ENCODE results near the gene MLANA.

MLANA gene

GRCh38 chr9:5947912-5948311 is 57.2 kb downstream of the MLANA start:
- no peak for TF ChIP-seq POLR2A (IDR thresholded peaks at IDR 0.05; ENCODE audit: low read depth, low read length)
- FAIRE-seq = peak; percentile 38
- DNase-seq (ENCODE audit: insufficient read length, low spot score) = no peak

GRCh38 chr9:5949103-5949699 is 58.5 kb downstream of the MLANA start:
- TF ChIP-seq POLR2A (IDR thresholded peaks at IDR 0.05; ENCODE audit: low read depth, low read length) = no peak
- DNase-seq (ENCODE audit: insufficient read length, low spot score) = no peak
- FAIRE-seq = peak; percentile 90

DNA sequence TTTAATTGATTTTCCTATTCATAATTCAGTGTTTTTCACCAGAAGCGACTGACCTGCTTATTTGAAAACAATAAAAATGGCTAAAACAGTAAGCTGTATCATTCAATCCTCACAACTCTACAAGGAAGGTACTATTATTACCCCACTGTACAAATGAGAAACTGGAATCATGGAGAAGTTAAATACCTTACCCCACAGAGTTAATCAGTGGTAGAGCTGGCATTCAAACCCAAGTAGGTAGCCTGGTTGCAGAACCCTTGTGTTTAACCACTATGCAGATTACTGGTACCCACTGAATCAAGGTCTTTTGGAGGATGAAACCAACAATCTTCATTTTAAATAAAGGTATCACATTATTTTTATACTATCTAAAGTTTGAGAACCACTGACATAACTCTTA is 59.6 kb downstream of the MLANA start:
- TF ChIP-seq POLR2A (IDR thresholded peaks at IDR 0.05; ENCODE audit: low read depth, low read length) = no peak
- FAIRE-seq (no peak), DNase-seq (ENCODE audit: insufficient read length, low spot score) (no peak)

DNA sequence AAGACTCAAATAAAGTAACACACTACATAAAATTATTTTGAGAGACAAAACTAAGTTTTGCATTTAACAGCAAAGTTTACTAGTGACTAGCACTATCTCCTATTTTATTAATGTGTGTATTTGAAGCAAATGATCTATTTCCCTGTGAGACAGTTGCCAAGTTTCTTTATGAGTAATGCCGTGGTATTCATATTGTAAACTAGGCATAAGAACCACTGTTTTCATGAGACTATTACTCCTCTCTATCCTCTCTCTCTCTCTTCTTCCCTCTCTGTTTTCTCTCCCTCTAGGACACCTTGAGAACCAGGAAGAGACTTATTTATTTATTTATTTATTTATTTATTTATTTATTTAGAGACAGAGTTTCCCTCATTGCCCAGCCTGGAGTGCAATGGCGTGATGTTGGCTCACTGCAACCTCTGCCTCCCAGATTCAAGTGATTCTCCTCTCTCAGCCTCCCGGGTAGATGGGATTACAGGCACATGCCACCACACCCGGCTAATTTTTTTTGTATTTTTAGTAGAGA is 61.1 kb downstream of the MLANA start:
- FAIRE-seq = no peak
- DNase-seq (ENCODE audit: insufficient read length, low spot score) = no peak
- no peak for TF ChIP-seq POLR2A (IDR thresholded peaks at IDR 0.05; ENCODE audit: low read depth, low read length)

- no peak for TF ChIP-seq POLR2A (IDR thresholded peaks at IDR 0.05; ENCODE audit: low read depth, low read length)
- FAIRE-seq (peak; percentile 45), DNase-seq (ENCODE audit: insufficient read length, low spot score) (no peak)
Observed at GRCh38 chr9:5953743-5954707, 63.3 kb downstream of the MLANA start.

- DNase-seq (ENCODE audit: insufficient read length, low spot score) (no peak), FAIRE-seq (peak; percentile 23)
- TF ChIP-seq POLR2A (IDR thresholded peaks at IDR 0.05; ENCODE audit: low read depth, low read length) = no peak
Observed at GRCh38 chr9:5957166-5957565, 66.5 kb downstream of the MLANA start.

DNA sequence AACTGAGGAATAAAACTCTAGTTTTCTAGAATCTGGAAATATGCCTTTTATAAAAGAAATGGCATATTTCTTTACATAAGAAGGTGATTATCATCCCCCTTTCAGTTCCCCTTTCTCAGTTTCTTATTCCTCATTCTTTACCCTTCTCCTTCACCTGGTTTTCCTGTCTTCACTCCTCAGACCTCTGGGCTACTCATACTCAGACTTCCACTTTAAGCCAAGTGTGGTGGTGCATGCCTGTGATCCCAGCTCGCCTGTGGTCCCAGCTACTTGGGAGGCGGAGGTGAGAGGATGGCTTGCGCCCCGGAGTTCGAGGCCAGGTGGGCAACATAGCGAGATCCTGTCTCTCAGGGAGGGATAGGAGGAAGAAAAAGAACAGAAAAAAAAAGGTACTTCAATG is 67.6 kb downstream of the MLANA start:
- no peak for FAIRE-seq
- TF ChIP-seq POLR2A (IDR thresholded peaks at IDR 0.05; ENCODE audit: low read depth, low read length) = no peak
- no peak for DNase-seq (ENCODE audit: insufficient read length, low spot score)
